Astrocyte of the spinal cord (primary cell): ENCODE data around the gene DNTT.
"Not testable (repeated sequence)": the region's sequence is repeated elsewhere in the genome, so short reads cannot be mapped to it uniquely, and the experiment has no call there.

Experiments used
- DNase-seq: peaks from one replicate; pipeline ENCODE4 v3.0.0; 2011; ENCODE audit warnings: low read depth, low spot score
- H3K4me3 ChIP-seq: 2 replicates; pipeline ENCODE4 v1.5.1; 2011; ENCODE audit warnings: low read depth, mild to moderate bottlenecking, low read length, moderate library complexity
- CTCF ChIP-seq: IDR thresholded peaks from 2 replicates; pipeline ENCODE4 v1.5.1; 2012; ENCODE audit warnings: low read depth, mild to moderate bottlenecking, low read length, inconsistent platforms
- in situ Hi-C: cut with HindIII; loops from 2 replicates; pipeline ENCODE4 v1.10.0; 2017; ENCODE audit warnings: low sequenced_read_pairs

Gene DNTT

GRCh38 chr10:96301616-96302015 lies 2.6 kb upstream of the DNTT start:
- no peak for TF ChIP-seq CTCF
- no peak for DNase-seq
- in situ Hi-C loops = no loop called here
- no peak overlapping the region for H3K4me3 ChIP-seq

DNA sequence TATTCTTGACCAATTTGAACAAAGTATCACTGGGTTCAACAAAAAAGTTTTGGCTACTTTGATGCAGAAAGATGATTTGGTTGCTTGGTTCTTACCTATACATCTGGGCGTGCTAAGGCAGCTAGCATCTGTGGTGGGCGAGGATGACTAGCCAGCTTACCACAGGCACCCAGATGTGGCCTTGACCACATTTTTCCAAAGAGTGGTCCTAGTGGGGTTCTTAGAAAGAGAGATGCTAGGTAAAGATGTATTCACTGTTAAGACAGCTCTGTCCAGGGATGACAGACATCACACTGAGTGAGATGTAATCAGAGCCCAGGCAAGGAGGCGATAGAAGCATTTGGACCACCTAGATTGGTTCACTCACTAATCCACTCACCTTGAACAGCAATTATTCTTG lies 785 bp downstream of the DNTT start:
- in situ Hi-C loops = no loop called here
- no peak overlapping the region for H3K4me3 ChIP-seq
- TF ChIP-seq CTCF = no peak
- DNase-seq = no peak

GRCh38 chr10:96306516-96306915 lies 2.3 kb downstream of the DNTT start:
- DNase-seq = no peak
- no peak overlapping the region for H3K4me3 ChIP-seq
- TF ChIP-seq CTCF = no peak
- in situ Hi-C loops = no loop called here

DNA sequence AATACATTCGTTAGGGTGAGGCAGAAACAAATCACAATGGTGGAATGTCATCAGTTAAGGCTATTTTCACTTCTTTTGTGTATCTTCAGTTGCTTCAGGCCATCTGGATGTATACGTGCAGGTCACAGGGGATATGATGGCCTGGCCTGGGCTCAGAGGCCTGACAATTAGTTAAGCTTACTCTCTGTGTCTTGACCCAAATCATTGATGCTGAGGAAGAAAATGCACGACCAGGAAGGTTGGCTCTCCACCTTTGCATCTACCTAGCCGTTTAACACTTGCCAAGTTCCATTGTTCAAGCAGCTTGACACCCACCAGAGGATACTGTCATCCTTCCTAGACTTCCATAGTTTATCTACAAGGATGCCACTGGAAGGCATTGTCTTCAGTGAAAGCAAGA lies 4.6 kb downstream of the DNTT start:
- H3K4me3 ChIP-seq, in situ Hi-C loops, DNase-seq: not testable (repeated sequence)

- in situ Hi-C loops = no loop called here
- DNase-seq = no peak
- H3K4me3 ChIP-seq = no peak overlapping the region
- TF ChIP-seq CTCF = no peak
Measured at GRCh38 chr10:96309628-96310320, 5.5 kb downstream of the DNTT start.

DNA sequence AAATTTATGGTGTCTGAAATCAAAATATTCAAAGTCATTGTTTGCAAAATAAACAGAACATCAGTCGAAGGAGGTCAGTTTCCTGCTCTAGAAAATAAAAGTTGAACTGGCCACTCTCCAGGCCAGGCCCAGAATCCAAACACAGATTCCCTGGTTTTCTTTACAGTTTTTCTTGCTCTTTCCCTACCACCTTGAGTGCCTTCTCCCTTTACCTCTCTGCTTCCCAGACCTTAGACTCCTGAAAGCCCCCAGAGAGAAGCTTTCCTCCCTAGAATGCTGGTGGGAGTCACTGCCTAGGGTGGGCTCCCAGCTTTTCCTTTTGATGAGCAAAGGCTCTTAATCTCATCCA lies 6.1 kb downstream of the DNTT start:
- in situ Hi-C loops = no loop called here
- DNase-seq = no peak
- TF ChIP-seq CTCF = no peak
- H3K4me3 ChIP-seq = no peak overlapping the region

DNA sequence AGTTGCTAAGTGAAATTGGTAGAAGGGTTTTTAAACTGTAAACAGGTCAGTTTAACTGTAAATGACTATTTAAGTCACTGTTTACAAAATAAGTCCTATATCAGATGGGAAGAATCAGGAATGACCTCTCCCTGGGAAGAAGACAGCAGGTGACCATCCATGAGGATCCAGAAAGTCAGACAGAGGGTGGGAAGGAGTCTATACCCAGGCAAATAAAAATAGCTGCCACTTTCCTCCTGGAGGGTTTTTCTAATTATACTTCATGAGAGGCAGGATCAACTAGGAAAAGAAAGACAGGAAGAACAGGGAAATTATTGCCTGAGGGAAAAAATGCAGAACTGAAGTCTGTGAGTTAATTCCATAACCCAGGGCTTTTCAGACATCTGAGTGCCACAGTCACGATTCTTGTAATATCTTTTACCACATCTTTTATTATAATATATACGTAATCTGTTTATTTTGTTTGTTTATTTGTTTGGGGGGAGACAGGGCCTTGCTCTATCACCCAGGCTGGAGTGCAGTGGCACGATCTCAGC lies 7.0 kb downstream of the DNTT start:
- H3K4me3 ChIP-seq = no peak overlapping the region
- no peak for TF ChIP-seq CTCF
- no peak for DNase-seq
- in situ Hi-C loops = no loop called here
